ENCODE measurements around the gene ANTXR1. TPM values are rescaled to one million over a fixed set of nuclear protein-coding genes. Genes with fewer than 3 reads are reported as not detected.
"Not testable (repeated sequence)": the region's sequence is repeated elsewhere in the genome, so short reads cannot be mapped to it uniquely, and the experiment has no call there.

Gene ANTXR1
- polyA plus RNA-seq, 1 experiment: 87.1 TPM

- CTCF ChIA-PET: no interaction called here
- peaks cover 2% of the 10 kb centered on the region; the same call in 1 of the 2 replicates for H3K36me3 ChIP-seq (ENCODE audit: control insufficient read depth, insufficient read depth, low read length)
Measured at GRCh38 chr2:69224512-69224837, 211.5 kb downstream of the ANTXR1 start.

GRCh38 chr2:69225933-69226332 is 213.0 kb downstream of the ANTXR1 start:
- Histone ChIP-seq H3K4me3 (ENCODE audit: low read depth, low read length) (no peak overlapping the region), H3K27me3 (ENCODE audit: control insufficient read depth, insufficient read depth, low read length) (no peaks in the 10 kb centered on the region), H3K36me3 (ENCODE audit: control insufficient read depth, insufficient read depth, low read length) (peaks cover 2% of the 10 kb centered on the region; the same call in 1 of the 2 replicates)
- TF ChIP-seq CTCF (IDR thresholded peaks at IDR 0.05; ENCODE audit: insufficient read depth, low read depth, low read length): no peak
- CTCF ChIA-PET: interaction anchor here (1.0 kb wide), 1 partner anchor 9 kb away, joined by 3 read pairs; no protein-coding TSS in a partner anchor
- DNase-seq (ENCODE audit: low read depth): no peak
- POLR2A ChIA-PET: no interaction called here

More at GRCh38 chr2:69224512-69224837, 211.5 kb downstream of the ANTXR1 start:
- no peak for DNase-seq (ENCODE audit: low read depth)
- TF ChIP-seq CTCF (IDR thresholded peaks at IDR 0.05; ENCODE audit: insufficient read depth, low read depth, low read length): no peak
- no peak overlapping the region for H3K4me3 ChIP-seq (ENCODE audit: low read depth, low read length)
- H3K27me3 ChIP-seq (ENCODE audit: control insufficient read depth, insufficient read depth, low read length): no peaks in the 10 kb centered on the region
- POLR2A ChIA-PET: no interaction called here

GRCh38 chr2:69226903-69227302 is 213.9 kb downstream of the ANTXR1 start:
- no peak for TF ChIP-seq CTCF (IDR thresholded peaks at IDR 0.05; ENCODE audit: insufficient read depth, low read depth, low read length)
- Histone ChIP-seq H3K4me3 (ENCODE audit: low read depth, low read length) (no peak overlapping the region), H3K36me3 (ENCODE audit: control insufficient read depth, insufficient read depth, low read length) (peaks cover 3% of the 10 kb centered on the region), H3K27me3 (ENCODE audit: control insufficient read depth, insufficient read depth, low read length) (no peaks in the 10 kb centered on the region)
- DNase-seq (ENCODE audit: low read depth): no peak
- CTCF ChIA-PET: no interaction called here
- POLR2A ChIA-PET: no interaction called here

- Histone ChIP-seq H3K36me3 (ENCODE audit: control insufficient read depth, insufficient read depth, low read length) (peaks cover 3% of the 10 kb centered on the region), H3K27me3 (ENCODE audit: control insufficient read depth, insufficient read depth, low read length) (no peaks in the 10 kb centered on the region), H3K4me3 (ENCODE audit: low read depth, low read length) (no peak overlapping the region)
- no peak for DNase-seq (ENCODE audit: low read depth)
- no peak for TF ChIP-seq CTCF (IDR thresholded peaks at IDR 0.05; ENCODE audit: insufficient read depth, low read depth, low read length)
- POLR2A ChIA-PET: no interaction called here
- CTCF ChIA-PET: interaction anchor here (1.0 kb wide), 2 partner anchors 27 to 79 kb away, joined by 3 to 5 read pairs; no protein-coding TSS in a partner anchor
Measured at GRCh38 chr2:69227716-69228115, 214.7 kb downstream of the ANTXR1 start.

- DNase-seq (ENCODE audit: low read depth); POLR2A ChIA-PET; H3K36me3 ChIP-seq (ENCODE audit: control insufficient read depth, insufficient read depth, low read length); H3K4me3 ChIP-seq (ENCODE audit: low read depth, low read length); H3K27me3 ChIP-seq (ENCODE audit: control insufficient read depth, insufficient read depth, low read length); CTCF ChIA-PET: not testable (repeated sequence)
Measured at GRCh38 chr2:69230946-69231345, 218.0 kb downstream of the ANTXR1 start.

- no peaks in the 10 kb centered on the region for H3K27me3 ChIP-seq (ENCODE audit: control insufficient read depth, insufficient read depth, low read length)
- ChIA-PET CTCF (no interaction called here), POLR2A (no interaction called here)
Measured at GRCh38 chr2:69231612-69232277, 218.8 kb downstream of the ANTXR1 start.

GRCh38 chr2:69235835-69236234 is 222.9 kb downstream of the ANTXR1 start:
- POLR2A ChIA-PET: interaction anchor here (0.7 kb wide), 1 partner anchor 11 kb away, joined by 9 read pairs; no protein-coding TSS in a partner anchor

More at GRCh38 chr2:69231612-69232277, 218.8 kb downstream of the ANTXR1 start:
- DNase-seq (ENCODE audit: low read depth): no peak
- peaks cover 1% of the 10 kb centered on the region; the same call in 1 of the 2 replicates for H3K36me3 ChIP-seq (ENCODE audit: control insufficient read depth, insufficient read depth, low read length)
- H3K4me3 ChIP-seq (ENCODE audit: low read depth, low read length): no peak overlapping the region
- no peak for TF ChIP-seq CTCF (IDR thresholded peaks at IDR 0.05; ENCODE audit: insufficient read depth, low read depth, low read length)

More at GRCh38 chr2:69235835-69236234, 222.9 kb downstream of the ANTXR1 start:
- H3K36me3 ChIP-seq (ENCODE audit: control insufficient read depth, insufficient read depth, low read length); H3K4me3 ChIP-seq (ENCODE audit: low read depth, low read length); H3K27me3 ChIP-seq (ENCODE audit: control insufficient read depth, insufficient read depth, low read length); DNase-seq (ENCODE audit: low read depth): not testable (repeated sequence)
- CTCF ChIA-PET: interaction anchor here (0.7 to 1.1 kb wide), 2 partner anchors 13 to 18 kb away, joined by 3 read pairs; no protein-coding TSS in a partner anchor

Data from BJ (cell line).